OCI-LY1 (cell line): ENCODE data around the gene LRRN4.

Experiments
- H2AFZ ChIP-seq: fragments of 200-600 bp; sonication (generic), shearing (Covaris generic); 2 replicates; pipeline ENCODE4 v1.6.0; 2014; ENCODE audit warnings: antibody characterized with exemption, mild to moderate bottlenecking, low read length
- H3F3A ChIP-seq: fragments of 200-600 bp; sonication (generic), shearing (Covaris generic); 2 replicates; pipeline ENCODE4 v1.6.0; 2014; ENCODE audit warnings: mild to moderate bottlenecking, antibody characterized with exemption, low read length, moderate library complexity; ENCODE audit not compliant: insufficient read depth
- H3K27ac ChIP-seq: fragments of 200-600 bp; sonication (generic); 2 replicates; pipeline ENCODE4 v1.5.1; 2014; ENCODE audit warnings: low read length, mixed run types, mild to moderate bottlenecking, low read depth; ENCODE audit not compliant: poor library complexity, severe bottlenecking
- H3K27me3 ChIP-seq: fragments of 200-600 bp; sonication (generic); 2 replicates; pipeline ENCODE4 v1.6.0; 2014; ENCODE audit warnings: antibody characterized with exemption, mild to moderate bottlenecking, low read length, moderate library complexity; ENCODE audit not compliant: insufficient read depth
- H3K36me3 ChIP-seq: fragments of 200-600 bp; sonication (generic); 2 replicates; pipeline ENCODE4 v1.6.1; 2014; ENCODE audit warnings: mild to moderate bottlenecking, antibody characterized with exemption, low read length, moderate library complexity, mixed read lengths; ENCODE audit not compliant: insufficient read depth
- H3K4me1 ChIP-seq: fragments of 200-600 bp; sonication (generic); 2 replicates; pipeline ENCODE4 v1.5.1; 2014; ENCODE audit warnings: mild to moderate bottlenecking, low read length, moderate library complexity; ENCODE audit not compliant: insufficient read depth, severe bottlenecking
- H3K4me2 ChIP-seq: fragments of 200-600 bp; sonication (generic), shearing (Covaris generic); 2 replicates; pipeline ENCODE4 v1.6.1; 2014; ENCODE audit warnings: low read length
- H3K4me3 ChIP-seq: fragments of 200-600 bp; sonication (generic); 2 replicates; pipeline ENCODE4 v1.5.1; 2014; ENCODE audit warnings: low read length, low read depth, mild to moderate bottlenecking, mixed read lengths; ENCODE audit not compliant: poor library complexity, severe bottlenecking
- H3K79me2 ChIP-seq: fragments of 200-600 bp; shearing (Covaris generic); 2 replicates; pipeline ENCODE4 v1.6.1; 2016; ENCODE audit warnings: mixed run types, low read length, mixed read lengths; ENCODE audit not compliant: insufficient read depth
- H3K9ac ChIP-seq: fragments of 200-600 bp; sonication (generic), shearing (Covaris generic); 2 replicates; pipeline ENCODE4 v1.6.1; 2014; ENCODE audit warnings: mild to moderate bottlenecking, low read length, mixed read lengths
- H3K9me2 ChIP-seq: fragments of 200-600 bp; sonication (generic), shearing (Covaris generic); 2 replicates; pipeline ENCODE4 v1.6.1; 2014; ENCODE audit warnings: low read depth, mild to moderate bottlenecking, low read length, mixed read lengths
- H3K9me3 ChIP-seq: fragments of 200-600 bp; shearing (Covaris generic); 2 replicates; pipeline ENCODE4 v1.6.1; 2014; ENCODE audit warnings: low read length, mixed read lengths
- H4K20me1 ChIP-seq: fragments of 200-600 bp; sonication (generic), shearing (Covaris generic); 2 replicates; pipeline ENCODE4 v1.6.0; 2016; ENCODE audit warnings: mild to moderate bottlenecking, low read length; ENCODE audit not compliant: insufficient read depth
- EZH2 ChIP-seq: fragments of 200-600 bp; sonication (generic), shearing (Covaris generic); IDR thresholded peaks from 2 replicates; pipeline ENCODE4 v1.8.0; 2017; ENCODE audit warnings: borderline replicate concordance, mixed run types, mild to moderate bottlenecking, antibody characterized with exemption, low read length, moderate library complexity, mixed read lengths
- TF ChIP-seq, protein P1 (sequence below): fragments of 200-600 bp; sonication (generic), shearing (Covaris generic); IDR thresholded peaks from 2 replicates; pipeline ENCODE4 v1.5.1; 2017; ENCODE audit warnings: mild to moderate bottlenecking, antibody characterized with exemption, low read length, moderate library complexity, mixed read lengths

The LRRN4 gene

DNA sequence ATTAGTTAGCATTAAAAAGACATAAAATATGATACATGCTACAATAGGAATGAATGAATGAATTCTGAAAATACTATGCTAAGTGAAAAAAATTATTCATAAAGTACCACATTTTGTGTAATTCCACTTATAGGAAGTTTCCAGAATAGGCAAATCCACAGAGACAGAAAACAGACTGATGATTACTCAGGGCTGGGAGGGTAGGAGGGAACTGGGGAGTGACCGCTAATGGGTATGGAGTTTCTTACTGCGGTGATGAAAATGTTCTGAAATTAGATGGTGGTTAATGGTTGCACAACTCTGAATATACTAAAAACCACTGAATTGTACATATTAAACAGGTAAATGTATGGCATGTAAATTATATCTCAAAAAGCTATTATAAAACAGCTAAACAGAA lies 46.4 kb upstream of the LRRN4 start:
- H4K20me1 ChIP-seq: no peaks in the 10 kb centered on the region
- H3K36me3 ChIP-seq: no peaks in the 10 kb centered on the region
- no peak overlapping the region for H3K4me3 ChIP-seq
- no peaks in the 10 kb centered on the region for H3K9me2 ChIP-seq
- H3K27me3 ChIP-seq: no peaks in the 10 kb centered on the region
- no peak overlapping the region for H3K27ac ChIP-seq
- H3K4me1 ChIP-seq: no peaks in the 10 kb centered on the region
- no peak overlapping the region for H3K4me2 ChIP-seq
- no peaks in the 10 kb centered on the region for H3F3A ChIP-seq
- TF ChIP-seq, protein P1, sequence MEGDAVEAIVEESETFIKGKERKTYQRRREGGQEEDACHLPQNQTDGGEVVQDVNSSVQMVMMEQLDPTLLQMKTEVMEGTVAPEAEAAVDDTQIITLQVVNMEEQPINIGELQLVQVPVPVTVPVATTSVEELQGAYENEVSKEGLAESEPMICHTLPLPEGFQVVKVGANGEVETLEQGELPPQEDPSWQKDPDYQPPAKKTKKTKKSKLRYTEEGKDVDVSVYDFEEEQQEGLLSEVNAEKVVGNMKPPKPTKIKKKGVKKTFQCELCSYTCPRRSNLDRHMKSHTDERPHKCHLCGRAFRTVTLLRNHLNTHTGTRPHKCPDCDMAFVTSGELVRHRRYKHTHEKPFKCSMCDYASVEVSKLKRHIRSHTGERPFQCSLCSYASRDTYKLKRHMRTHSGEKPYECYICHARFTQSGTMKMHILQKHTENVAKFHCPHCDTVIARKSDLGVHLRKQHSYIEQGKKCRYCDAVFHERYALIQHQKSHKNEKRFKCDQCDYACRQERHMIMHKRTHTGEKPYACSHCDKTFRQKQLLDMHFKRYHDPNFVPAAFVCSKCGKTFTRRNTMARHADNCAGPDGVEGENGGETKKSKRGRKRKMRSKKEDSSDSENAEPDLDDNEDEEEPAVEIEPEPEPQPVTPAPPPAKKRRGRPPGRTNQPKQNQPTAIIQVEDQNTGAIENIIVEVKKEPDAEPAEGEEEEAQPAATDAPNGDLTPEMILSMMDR: no peak
- H3K9me3 ChIP-seq: no peaks in the 10 kb centered on the region
- H3K79me2 ChIP-seq: no peaks in the 10 kb centered on the region
- no peak overlapping the region for H2AFZ ChIP-seq
- H3K9ac ChIP-seq: no peak overlapping the region

DNA sequence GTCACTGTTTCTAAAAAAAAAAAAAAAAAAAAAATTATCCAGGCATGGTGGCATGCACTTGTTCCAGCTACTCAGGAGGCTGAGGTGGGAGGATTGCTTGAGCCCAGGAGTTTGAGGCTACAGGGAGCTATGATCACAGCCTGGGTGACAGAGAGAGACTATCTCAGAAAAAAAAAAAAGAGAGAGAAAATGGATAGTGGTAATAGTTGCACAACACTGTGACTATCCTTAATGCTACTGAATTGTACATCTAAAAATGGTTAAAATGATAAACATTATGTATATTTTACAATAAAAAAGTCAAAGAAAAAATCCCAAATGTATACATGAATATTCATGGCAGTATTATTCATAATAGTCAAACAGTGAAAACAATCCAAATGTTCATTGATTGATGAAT lies 46.0 kb upstream of the LRRN4 start:
- TF ChIP-seq, protein P1: no peak
- TF ChIP-seq EZH2: no peak
- H3K79me2 ChIP-seq: no peaks in the 10 kb centered on the region
- H3K9ac ChIP-seq: no peak overlapping the region
- H3K9me2 ChIP-seq: no peaks in the 10 kb centered on the region
- no peak overlapping the region for H3K4me3 ChIP-seq
- H3K9me3 ChIP-seq: no peaks in the 10 kb centered on the region
- H3K27me3 ChIP-seq: no peaks in the 10 kb centered on the region
- no peaks in the 10 kb centered on the region for H4K20me1 ChIP-seq
- no peak overlapping the region for H3K27ac ChIP-seq
- no peak overlapping the region for H2AFZ ChIP-seq
- no peak overlapping the region for H3K4me2 ChIP-seq
- no peaks in the 10 kb centered on the region for H3K36me3 ChIP-seq
- no peaks in the 10 kb centered on the region for H3F3A ChIP-seq
- no peaks in the 10 kb centered on the region for H3K4me1 ChIP-seq

DNA sequence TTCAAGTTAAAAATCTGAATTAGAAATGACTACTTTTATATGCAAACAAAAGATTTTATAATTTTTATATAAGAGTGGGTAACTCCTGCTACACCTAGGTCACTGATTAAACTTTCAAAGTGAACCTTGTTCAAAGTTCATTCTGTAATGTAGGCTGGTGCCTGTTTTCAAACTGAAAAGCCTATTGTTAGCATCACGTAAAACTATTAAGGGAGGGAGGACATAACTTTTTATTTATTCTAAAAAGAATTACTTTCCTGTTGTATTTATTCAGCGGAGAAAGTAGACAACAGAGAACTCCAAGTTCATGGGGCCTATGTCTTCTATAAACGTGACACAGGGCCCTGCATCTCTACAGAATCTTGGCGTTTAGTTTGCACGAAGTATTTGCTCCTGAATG lies 41.5 kb upstream of the LRRN4 start:
- TF ChIP-seq, protein P1: no peak
- TF ChIP-seq EZH2: no peak
- H3K4me1 ChIP-seq: peaks cover 13% of the 10 kb centered on the region
- H3K36me3 ChIP-seq: no peaks in the 10 kb centered on the region
- H2AFZ ChIP-seq: no peak overlapping the region
- H3K4me2 ChIP-seq: no peak overlapping the region
- no peak overlapping the region for H3K9ac ChIP-seq
- H3K27me3 ChIP-seq: no peaks in the 10 kb centered on the region
- no peaks in the 10 kb centered on the region for H3K9me3 ChIP-seq
- H3F3A ChIP-seq: no peaks in the 10 kb centered on the region
- H3K79me2 ChIP-seq: no peaks in the 10 kb centered on the region
- no peak overlapping the region for H3K4me3 ChIP-seq
- no peak overlapping the region for H3K27ac ChIP-seq
- no peaks in the 10 kb centered on the region for H4K20me1 ChIP-seq
- H3K9me2 ChIP-seq: no peaks in the 10 kb centered on the region
